MM.1S (cell line): ENCODE measurements around the gene TSPAN1.

Source experiments
- DNase-seq: peaks from one replicate; pipeline ENCODE4 v3.0.0-alpha.2; 2015
- H2AFZ ChIP-seq: fragments of 300-600 bp; sonication (generic); 2 replicates; pipeline ENCODE4 v1.6.0; 2016; ENCODE audit warnings: antibody characterized with exemption, low read length
- H3F3A ChIP-seq: fragments of 300-600 bp; sonication (generic); 2 replicates; pipeline ENCODE4 v1.6.1; 2016; ENCODE audit warnings: mild to moderate bottlenecking, antibody characterized with exemption, low read length, moderate library complexity, mixed read lengths; ENCODE audit not compliant: insufficient read depth
- H3K27ac ChIP-seq: fragments of 300-600 bp; sonication (generic); 2 replicates; pipeline ENCODE4 v1.5.1; 2016; ENCODE audit warnings: mild to moderate bottlenecking, low read length
- H3K27me3 ChIP-seq: fragments of 300-600 bp; sonication (generic); replicated peaks from 2 replicates; pipeline ENCODE4 v1.6.0; 2016; ENCODE audit warnings: low read length; ENCODE audit not compliant: insufficient read depth
- H3K36me3 ChIP-seq: fragments of 300-600 bp; sonication (generic); replicated peaks from 2 replicates; pipeline ENCODE4 v1.6.1; 2016; ENCODE audit warnings: mild to moderate bottlenecking, low read length, mixed read lengths; ENCODE audit not compliant: insufficient read depth
- H3K4me1 ChIP-seq: fragments of 300-600 bp; sonication (generic); 2 replicates; pipeline ENCODE4 v1.6.1; 2016; ENCODE audit warnings: low read length, mixed read lengths
- H3K4me2 ChIP-seq: fragments of 300-600 bp; sonication (generic); 2 replicates; pipeline ENCODE4 v1.6.0; 2016; ENCODE audit warnings: low read depth, low read length
- H3K4me3 ChIP-seq: fragments of 300-600 bp; sonication (generic); 2 replicates; pipeline ENCODE4 v1.5.1; 2016; ENCODE audit warnings: low read length, mixed read lengths
- H3K79me2 ChIP-seq: fragments of 300-600 bp; sonication (generic); 2 replicates; pipeline ENCODE4 v1.6.1; 2016; ENCODE audit warnings: mixed run types, low read length, mixed read lengths
- H3K9ac ChIP-seq: fragments of 300-600 bp; sonication (generic); 2 replicates; pipeline ENCODE4 v1.6.1; 2016; ENCODE audit warnings: low read length, mixed read lengths
- H3K9me2 ChIP-seq: fragments of 300-600 bp; sonication (generic); replicated peaks from 2 replicates; pipeline ENCODE4 v1.6.1; 2016; ENCODE audit warnings: mild to moderate bottlenecking, low read length, mixed read lengths; ENCODE audit not compliant: insufficient read depth
- H3K9me3 ChIP-seq: fragments of 300-600 bp; sonication (generic); replicated peaks from 2 replicates; pipeline ENCODE4 v1.6.1; 2016; ENCODE audit warnings: mild to moderate bottlenecking, low read length, mixed read lengths; ENCODE audit not compliant: insufficient read depth
- H4K20me1 ChIP-seq: fragments of 300-600 bp; sonication (generic); 2 replicates; pipeline ENCODE4 v1.6.1; 2016; ENCODE audit warnings: mild to moderate bottlenecking, low read length, moderate library complexity, mixed read lengths; ENCODE audit not compliant: insufficient read depth
- EZH2 ChIP-seq: fragments of 300-600 bp; sonication (generic); optimal IDR thresholded peaks from 2 replicates; pipeline ENCODE3; 2017; ENCODE audit warnings: low read depth, mild to moderate bottlenecking, antibody characterized with exemption, low read length, mixed read lengths
- EZH2phosphoT487 ChIP-seq: fragments of 300-600 bp; sonication (generic); IDR thresholded peaks from 2 replicates; pipeline ENCODE4 v1.6.1; 2018; ENCODE audit warnings: antibody characterized with exemption, low read length
- TF ChIP-seq, protein P1 (sequence below): fragments of 300-600 bp; sonication (generic); IDR thresholded peaks from 2 replicates; pipeline ENCODE4 v1.5.1; 2016; ENCODE audit warnings: antibody characterized with exemption, low read length, mixed read lengths

Gene TSPAN1

DNA sequence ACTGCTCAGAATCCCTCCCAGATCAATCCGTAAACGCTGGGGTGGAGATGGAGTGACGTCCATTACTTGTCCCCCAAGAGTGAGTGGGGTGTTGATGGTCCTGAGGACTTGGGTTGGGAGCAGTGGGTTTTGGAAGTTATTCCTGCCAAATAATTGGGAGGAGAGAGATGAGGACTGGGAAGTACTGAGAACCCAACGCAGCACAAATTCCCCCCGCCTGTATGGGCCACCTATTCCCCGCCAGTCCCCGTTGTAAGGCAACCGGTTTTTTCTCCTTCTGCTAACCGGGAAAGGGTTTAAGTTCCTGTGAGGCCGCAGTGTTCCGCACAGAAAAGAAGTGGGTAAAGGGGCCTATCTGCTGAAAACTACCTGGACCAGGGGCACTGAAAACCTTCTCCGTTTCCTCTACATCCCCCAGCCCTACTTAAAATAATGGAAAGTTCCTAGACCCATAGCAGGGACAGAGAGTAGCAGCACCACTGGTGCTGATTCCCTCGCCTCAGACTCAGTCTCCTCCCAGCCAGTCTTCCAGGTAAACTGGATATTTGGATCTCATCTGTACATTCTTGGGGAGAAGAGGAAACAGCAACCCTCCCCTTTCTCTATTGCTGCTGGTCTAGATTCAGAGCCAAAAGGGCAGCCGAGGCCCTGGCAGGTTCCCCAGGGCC is 29.0 kb downstream of the TSPAN1 start:
- no peaks in the 10 kb centered on the region for H3K36me3 ChIP-seq
- H3K9me3 ChIP-seq = no peaks in the 10 kb centered on the region
- H3K4me3 ChIP-seq = peak overlapping the region; percentile 33; the same call in 1 of the 2 replicates
- H3K9me2 ChIP-seq = no peaks in the 10 kb centered on the region
- no peak overlapping the region for H3K9ac ChIP-seq
- 0 out of 2 replicates have a peak, but pooled peaks cover 4% of the 10 kb centered on the region for H3F3A ChIP-seq
- H2AFZ ChIP-seq = no peak overlapping the region
- no peaks in the 10 kb centered on the region for H4K20me1 ChIP-seq
- no peaks in the 10 kb centered on the region for H3K79me2 ChIP-seq
- DNase-seq = no peak
- peak overlapping the region; percentile 94; the same call in 1 of the 2 replicates for H3K4me2 ChIP-seq
- no peak overlapping the region for H3K27ac ChIP-seq
- H3K4me1 ChIP-seq = no peaks in the 10 kb centered on the region
- no peaks in the 10 kb centered on the region for H3K27me3 ChIP-seq
- no peak for TF ChIP-seq EZH2
- TF ChIP-seq, protein P1, sequence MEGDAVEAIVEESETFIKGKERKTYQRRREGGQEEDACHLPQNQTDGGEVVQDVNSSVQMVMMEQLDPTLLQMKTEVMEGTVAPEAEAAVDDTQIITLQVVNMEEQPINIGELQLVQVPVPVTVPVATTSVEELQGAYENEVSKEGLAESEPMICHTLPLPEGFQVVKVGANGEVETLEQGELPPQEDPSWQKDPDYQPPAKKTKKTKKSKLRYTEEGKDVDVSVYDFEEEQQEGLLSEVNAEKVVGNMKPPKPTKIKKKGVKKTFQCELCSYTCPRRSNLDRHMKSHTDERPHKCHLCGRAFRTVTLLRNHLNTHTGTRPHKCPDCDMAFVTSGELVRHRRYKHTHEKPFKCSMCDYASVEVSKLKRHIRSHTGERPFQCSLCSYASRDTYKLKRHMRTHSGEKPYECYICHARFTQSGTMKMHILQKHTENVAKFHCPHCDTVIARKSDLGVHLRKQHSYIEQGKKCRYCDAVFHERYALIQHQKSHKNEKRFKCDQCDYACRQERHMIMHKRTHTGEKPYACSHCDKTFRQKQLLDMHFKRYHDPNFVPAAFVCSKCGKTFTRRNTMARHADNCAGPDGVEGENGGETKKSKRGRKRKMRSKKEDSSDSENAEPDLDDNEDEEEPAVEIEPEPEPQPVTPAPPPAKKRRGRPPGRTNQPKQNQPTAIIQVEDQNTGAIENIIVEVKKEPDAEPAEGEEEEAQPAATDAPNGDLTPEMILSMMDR = no peak
- no peak for TF ChIP-seq EZH2phosphoT487

DNA sequence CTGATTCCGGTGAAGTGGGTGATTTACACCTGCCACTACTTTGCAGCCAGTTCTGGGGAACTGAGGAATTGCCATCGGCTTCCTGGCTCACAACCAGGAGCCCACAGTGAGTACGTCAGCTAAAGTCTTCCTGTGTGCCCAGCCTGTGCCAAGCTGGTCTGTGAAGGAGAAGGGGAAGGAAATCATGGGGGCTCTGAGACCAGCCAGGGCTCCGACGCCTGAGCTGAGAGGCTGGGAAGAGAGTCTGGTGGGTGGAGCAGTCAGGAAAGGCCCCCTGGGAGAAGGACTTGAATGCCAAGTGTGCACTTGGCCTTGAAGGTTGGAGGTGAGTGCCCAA is 29.5 kb downstream of the TSPAN1 start:
- H3K4me2 ChIP-seq = no peak overlapping the region
- no peak overlapping the region for H3K4me3 ChIP-seq

DNA sequence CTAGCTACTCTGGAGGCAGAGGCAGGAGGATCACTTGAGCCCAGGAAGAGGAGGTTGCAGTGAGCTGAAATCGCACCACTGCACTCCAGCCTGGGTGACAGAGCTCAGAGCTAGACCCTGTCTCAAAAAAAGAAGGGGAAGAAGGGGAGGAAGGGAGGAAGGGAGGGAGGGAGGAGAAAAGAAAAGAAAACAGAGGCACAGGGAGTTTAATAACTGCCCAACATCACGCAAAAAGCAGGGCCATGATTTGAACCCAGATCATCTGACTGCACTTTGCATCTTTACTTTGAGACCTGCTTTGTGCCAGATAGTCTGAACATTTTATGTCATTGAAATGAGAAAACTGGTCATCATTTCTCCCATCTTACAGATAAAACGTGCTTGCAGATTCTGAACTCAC is 30.3 kb downstream of the TSPAN1 start:
- H4K20me1 ChIP-seq = no peaks in the 10 kb centered on the region
- no peaks in the 10 kb centered on the region for H3K4me1 ChIP-seq
- H3K27ac ChIP-seq = no peak overlapping the region
- no peaks in the 10 kb centered on the region for H3K79me2 ChIP-seq
- H3K9me2 ChIP-seq = no peaks in the 10 kb centered on the region
- no peak for TF ChIP-seq EZH2
- TF ChIP-seq, protein P1 = no peak
- no peak for TF ChIP-seq EZH2phosphoT487
- H3K27me3 ChIP-seq = no peaks in the 10 kb centered on the region
- H3K9ac ChIP-seq = no peak overlapping the region
- H2AFZ ChIP-seq = no peak overlapping the region
- H3K9me3 ChIP-seq = no peaks in the 10 kb centered on the region
- no peak overlapping the region for H3K4me2 ChIP-seq
- no peaks in the 10 kb centered on the region for H3F3A ChIP-seq
- no peaks in the 10 kb centered on the region for H3K36me3 ChIP-seq
- H3K4me3 ChIP-seq = no peak overlapping the region
- DNase-seq = no peak

More for the DNA sequence above, 29.5 kb downstream of the TSPAN1 start:
- Histone ChIP-seq H3K4me1 (no peaks in the 10 kb centered on the region), H3K79me2 (no peaks in the 10 kb centered on the region), H3K27ac (no peak overlapping the region), H3F3A (0 out of 2 replicates have a peak, but pooled peaks cover under 1% of the 10 kb centered on the region), H2AFZ (no peak overlapping the region), H3K9me3 (no peaks in the 10 kb centered on the region), H3K36me3 (no peaks in the 10 kb centered on the region), H3K9me2 (no peaks in the 10 kb centered on the region), H4K20me1 (no peaks in the 10 kb centered on the region), H3K9ac (no peak overlapping the region), H3K27me3 (no peaks in the 10 kb centered on the region)
- TF ChIP-seq, protein P1 = no peak
- TF ChIP-seq EZH2phosphoT487 (no peak), EZH2 (no peak)
- DNase-seq = no peak
